GM18507 (cell line): ENCODE measurements around the gene NDUFB10.
A peak's percentile ranks its signal among the peaks of the same experiment; 100 is the strongest.
"Not testable (repeated sequence)": the region's sequence is repeated elsewhere in the genome, so short reads cannot be mapped to it uniquely, and the experiment has no call there.

Experiments
- DNase-seq: peaks from one replicate; pipeline ENCODE4 v3.0.0; 2011; ENCODE audit warnings: low read depth; ENCODE audit not compliant: insufficient read length; ENCODE audit errors: extremely low spot score
- FAIRE-seq: peaks from 2 replicates; lab custom pipeline; 2011; peaks lifted over from hg19 to GRCh38; lab: Jason Lieb, UNC

Gene NDUFB10

GRCh38 chr16:1923299-1924034, 35.9 kb upstream of the NDUFB10 start:
- DNase-seq: no peak
- FAIRE-seq: no peak

DNA sequence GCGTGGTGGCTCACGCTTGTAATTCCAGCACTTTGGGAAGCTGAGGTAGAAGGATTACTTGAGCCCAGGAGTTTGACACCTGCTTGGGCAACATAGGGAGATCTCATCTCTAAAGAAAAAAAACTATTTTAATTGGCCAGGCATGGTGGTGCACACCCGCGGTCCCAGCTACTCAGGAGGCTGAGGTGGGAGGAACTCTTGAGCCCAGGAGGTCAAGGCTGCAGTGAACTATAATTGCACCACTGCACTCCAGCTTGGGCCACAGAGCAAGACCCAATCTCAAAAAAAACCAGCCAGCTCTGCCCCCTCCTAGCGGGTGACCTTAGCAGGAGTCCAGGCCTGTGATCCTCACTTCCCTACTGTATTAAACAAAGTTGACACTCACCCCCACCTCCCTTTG, 35.2 kb upstream of the NDUFB10 start:
- no peak for DNase-seq
- no peak for FAIRE-seq

DNA sequence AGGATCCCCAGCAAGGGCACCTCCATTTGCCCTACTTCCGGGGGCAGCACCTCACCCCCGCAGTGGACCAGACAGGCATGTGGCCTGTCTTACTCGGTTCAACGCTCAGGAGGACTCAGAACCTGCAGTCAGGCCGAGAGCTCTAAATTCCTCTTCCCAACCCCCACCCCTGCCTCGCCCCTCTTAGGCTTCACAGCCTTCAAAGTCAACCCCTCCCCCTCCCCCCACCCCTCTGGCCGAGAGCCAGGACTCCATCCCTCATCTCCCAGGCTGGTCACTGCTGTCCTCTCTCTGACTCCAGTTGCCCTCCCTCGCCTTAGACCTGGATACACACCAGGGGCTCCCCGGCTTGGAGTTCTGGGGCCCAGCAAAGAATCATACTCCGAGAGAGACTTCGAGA, 33.1 kb upstream of the NDUFB10 start:
- DNase-seq: no peak
- no peak for FAIRE-seq

DNA sequence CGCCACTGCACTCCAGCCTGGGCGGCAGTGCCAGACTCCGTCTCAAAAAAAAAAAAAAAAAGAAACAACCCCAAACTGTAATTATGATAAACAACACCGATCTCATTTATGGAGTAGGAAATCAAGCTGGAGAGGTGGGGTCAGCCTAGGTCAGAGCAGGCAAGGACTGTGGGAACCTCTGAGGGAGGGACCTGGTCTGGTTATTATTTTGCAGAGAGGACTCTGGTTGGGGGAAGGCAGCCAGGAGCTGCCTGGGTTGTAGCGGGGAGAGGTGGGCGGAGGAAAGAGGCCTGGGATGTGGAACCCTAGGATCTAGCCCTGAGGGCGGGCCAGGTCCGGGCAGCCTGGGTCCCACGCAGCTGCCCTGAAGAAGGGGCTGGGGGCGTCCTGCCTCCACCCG, 30.2 kb upstream of the NDUFB10 start:
- DNase-seq: no peak
- no peak for FAIRE-seq

DNA sequence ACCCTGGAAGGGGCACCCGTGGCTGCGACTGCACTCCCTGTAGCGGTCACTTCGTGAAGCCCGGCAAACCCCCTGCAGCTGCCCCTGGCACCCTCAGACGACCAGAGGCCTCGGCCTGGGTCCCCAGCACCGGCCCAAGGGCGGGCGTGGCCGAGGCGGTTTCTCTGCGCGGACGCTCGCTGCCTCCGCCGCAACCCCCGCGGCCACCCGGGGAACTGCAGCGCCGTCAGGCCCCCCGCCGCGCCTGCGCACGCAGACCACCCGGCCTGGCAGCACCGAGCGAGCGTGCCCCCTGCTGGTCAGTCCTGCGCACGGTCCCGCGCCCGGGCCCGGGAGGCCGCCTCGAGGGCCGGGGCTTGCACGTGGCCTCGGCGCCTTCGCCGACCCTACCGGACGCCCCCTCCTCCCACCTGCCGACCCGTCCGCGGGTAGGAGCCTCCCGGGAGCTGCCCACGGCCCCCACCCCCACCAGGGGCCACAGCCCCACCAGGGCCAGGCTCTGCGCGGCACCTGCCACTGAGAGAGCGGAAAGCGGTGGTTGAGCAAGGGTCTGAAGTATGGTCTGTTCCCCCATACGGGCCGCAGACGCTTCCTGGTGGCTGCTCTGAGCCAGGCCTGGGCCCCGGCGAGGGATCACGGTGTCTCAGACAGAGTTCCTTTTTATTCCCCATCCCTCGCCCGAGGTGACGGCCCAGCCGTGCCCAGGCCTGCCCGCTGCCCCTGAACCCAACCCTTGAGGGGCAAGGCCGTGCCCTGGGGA, 29.6 kb upstream of the NDUFB10 start:
- DNase-seq: peak; percentile 99
- FAIRE-seq: peak; percentile 93

DNA sequence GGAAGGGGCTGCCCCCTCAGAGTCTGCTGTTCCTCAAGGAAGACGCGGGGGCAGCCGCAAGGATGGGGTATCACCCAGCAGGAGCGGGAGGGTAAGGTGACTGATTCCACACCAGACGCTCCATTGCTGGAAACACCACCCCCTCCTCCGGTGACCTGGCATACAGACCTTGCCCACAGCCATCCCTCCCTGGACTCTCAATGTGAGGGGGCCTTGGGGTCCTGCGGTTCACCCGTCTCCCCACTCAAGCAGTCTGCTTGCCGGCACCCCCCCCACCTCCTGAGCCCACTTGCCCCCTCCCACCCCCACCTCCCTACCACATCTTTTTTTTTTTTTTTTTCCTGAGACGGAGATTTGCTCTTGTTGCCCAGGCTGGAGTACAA, 29.0 kb upstream of the NDUFB10 start:
- FAIRE-seq (no peak), DNase-seq (no peak)

DNA sequence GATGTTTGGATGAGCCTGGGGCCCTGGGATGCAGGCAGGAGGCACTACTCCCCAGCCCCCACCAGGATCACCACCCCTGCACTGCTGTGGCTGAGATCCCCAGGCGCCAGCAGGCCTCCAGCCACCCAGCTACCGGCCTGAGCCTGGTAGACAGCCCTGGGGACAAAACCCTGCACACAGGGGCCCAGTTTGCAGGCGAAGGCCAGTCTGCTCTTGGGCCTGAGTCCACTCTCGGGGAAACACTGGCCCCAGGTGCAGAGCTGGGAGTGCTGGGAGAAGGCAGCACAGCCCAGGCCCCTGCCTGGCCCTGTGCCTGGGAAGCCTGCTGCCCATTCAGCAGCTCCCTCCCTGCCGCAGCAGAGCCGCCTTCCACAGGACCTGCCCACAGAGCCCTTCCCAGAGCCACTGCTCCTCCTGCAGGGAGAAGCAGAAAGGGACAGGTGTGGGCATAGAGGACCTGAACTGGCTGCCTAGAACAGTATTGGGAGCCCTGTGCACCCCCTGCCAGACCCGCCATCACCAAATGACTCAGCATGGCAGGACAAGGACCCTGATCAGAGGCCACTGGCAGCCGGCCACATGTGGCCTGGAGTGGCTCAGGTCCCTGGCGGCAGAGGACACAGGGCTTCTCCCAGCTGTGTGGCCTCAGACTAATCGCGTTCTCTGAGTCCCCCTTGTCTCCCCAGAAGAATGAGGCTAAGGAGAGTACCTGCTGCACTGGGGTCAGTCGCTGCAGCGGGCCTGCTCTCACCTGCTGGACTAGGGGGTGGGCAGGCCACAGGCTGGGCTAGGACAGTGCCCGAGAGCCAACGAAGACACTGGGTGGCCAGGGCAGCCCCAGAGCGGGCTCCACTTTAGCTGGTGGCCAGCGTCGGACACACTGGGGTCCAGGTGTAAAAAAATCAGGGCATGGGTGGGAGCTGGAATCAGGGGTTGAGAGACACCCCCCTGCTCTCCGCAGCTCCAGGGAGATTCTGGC, 27.0 kb upstream of the NDUFB10 start:
- no peak for FAIRE-seq

DNA sequence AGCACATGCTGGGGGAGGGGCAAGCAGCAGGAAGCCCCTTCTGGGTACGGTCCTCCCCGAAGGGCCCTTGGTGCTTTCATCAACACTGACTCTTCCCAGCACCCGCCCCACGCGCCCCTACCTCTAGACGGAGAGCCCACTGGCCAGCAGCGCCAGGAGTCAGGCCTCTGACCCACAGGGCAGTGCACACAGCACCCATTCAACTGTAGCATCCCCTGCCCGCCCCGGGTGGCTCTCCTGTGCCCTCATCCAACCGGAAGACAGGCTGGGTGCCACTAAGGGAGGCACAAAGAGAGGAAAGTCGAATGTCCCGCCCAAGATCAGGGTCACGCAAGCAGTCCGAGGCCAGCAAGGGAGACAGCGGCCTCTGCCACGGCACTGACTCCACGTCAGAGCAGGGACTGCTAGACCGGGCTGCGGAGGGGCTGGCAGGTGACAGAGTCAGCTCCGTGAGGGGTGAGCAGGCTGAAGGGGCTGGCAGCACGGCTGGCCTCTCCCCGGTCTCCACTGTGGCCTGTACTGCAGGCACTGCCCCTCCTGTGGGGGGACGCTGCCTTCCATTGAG, 26.2 kb upstream of the NDUFB10 start:
- FAIRE-seq: no peak

More for the DNA sequence above, 27.0 kb upstream of the NDUFB10 start:
- DNase-seq: no peak

DNA sequence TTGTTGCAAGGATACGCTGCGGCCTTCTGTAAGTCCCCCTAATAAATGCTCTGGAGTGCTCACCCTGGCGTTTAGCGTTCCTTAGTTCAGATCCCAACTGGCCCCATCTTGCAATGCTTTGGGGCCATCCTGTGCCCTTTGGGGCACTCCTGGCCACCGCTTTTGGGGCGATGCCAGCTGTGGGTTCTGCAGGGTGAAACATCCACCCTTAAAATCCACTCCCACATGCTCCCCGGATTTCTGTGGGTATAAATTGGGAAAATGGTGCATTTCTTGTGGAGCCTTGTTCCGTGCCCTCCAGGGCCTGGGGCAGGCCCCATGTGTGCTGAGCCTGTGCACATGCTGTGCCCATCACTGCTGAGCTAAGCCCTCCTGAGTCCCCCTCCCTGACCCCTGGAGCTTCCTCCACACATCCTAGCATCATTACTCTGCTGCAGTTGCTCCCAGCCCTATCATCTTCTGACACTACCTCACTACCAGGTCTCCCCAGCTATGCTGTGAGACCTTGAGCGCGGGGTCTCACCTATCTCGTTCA, 22.3 kb upstream of the NDUFB10 start:
- DNase-seq (no peak), FAIRE-seq (no peak)

More for the DNA sequence above, 26.2 kb upstream of the NDUFB10 start:
- DNase-seq: no peak

DNA sequence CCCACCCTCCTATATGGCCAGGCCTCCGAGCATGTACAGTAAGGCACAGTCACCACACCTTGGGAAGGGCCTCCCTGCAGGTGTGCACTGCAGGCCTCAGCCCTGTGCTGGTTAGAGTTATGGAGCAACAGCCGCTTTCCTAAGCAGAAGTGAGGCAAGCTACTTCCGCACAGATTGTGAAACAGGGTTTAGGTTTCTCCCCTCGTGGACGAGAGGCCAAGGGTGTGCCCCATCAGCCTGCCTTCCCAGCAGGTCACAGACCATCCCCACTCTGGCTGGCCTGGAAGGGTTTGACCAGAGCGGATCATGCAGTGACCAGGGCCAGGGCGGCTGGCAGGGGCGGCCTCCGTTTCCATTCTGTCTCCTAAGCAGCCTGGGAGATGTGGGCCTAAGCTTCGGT, 21.0 kb upstream of the NDUFB10 start:
- DNase-seq (no peak), FAIRE-seq (no peak)

GRCh38 chr16:1938910-1939309, 20.4 kb upstream of the NDUFB10 start:
- DNase-seq (no peak), FAIRE-seq (no peak)

GRCh38 chr16:1939833-1940232, 19.5 kb upstream of the NDUFB10 start:
- DNase-seq: not testable (repeated sequence)

DNA sequence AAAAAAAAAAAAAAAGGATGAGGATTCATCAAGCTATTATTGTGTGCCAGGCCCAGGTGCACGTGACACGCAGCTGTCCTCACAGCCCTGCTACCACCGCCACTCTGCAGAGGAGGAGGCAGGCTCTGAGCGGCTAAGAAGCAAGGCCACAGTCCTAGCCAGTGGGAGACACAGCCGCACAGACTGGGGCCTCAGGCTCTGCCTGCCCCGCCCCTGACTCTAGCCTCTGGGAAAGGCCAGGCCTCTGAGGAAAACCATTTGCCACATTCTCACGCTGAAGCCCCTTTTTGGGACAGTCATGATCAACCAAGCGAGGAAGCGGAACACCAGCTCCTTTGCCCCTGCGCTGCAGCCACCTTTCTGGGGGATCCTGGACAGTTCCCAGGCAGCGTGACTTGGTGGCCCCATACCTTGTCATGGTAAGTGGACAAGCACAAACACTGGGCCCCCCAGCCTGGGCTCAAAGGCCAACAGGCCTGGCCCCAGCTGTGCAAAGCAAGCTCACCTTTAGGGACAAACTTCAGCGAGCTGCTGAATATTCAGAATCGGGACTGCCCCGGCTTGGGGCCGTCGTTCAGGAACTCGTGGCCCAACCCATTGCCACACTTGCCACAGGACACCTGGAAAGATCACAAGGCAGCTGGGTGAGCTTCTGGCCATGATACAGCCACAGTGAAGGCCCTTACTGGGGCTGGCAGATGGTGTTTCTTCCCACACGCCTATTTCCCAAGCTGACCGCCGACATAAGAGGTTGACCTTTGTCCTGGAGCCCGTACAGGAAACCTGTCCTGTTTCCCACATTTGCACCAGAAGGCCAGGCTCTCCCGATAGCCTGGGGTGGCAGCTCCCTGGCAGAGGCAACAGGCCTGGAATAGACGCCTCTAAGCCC, 18.8 kb upstream of the NDUFB10 start:
- DNase-seq (no peak), FAIRE-seq (no peak)

More at GRCh38 chr16:1939833-1940232, 19.5 kb upstream of the NDUFB10 start:
- FAIRE-seq: not testable (repeated sequence)

- FAIRE-seq (no peak), DNase-seq (no peak)
These were observed 17.9 kb upstream of the NDUFB10 start for GRCh38 chr16:1941162-1942046.

- no peak for DNase-seq
- FAIRE-seq: no peak
These were observed 17.1 kb upstream of the NDUFB10 start for GRCh38 chr16:1942047-1942809.

GRCh38 chr16:1942810-1943726, 16.3 kb upstream of the NDUFB10 start, which contains the start of gene MSRB1:
Gene MSRB1, minus strand, starts transcription at chr16:1943199. Its CDS starts 43 bp downstream, at chr16:1943156.
- DNase-seq (peak; percentile 100), FAIRE-seq (peak; percentile 99)
